Mesothelial cell of epicardium (in vitro differentiated cells): ENCODE results near the gene NSD1. TPM values are rescaled to one million over a fixed set of nuclear protein-coding genes. Genes with fewer than 3 reads are reported as not detected.

ENCODE experiments used
- DNase-seq, 2 experiments: peaks; one replicate each; pipeline ENCODE4 v3.0.0; 2021; ENCODE audit warnings: low spot score in 2 of 2; ENCODE audit not compliant: unreplicated experiment in 2 of 2
- H3K27ac Mint-ChIP-seq: 2 replicates; pipeline ENCODE4 v1.8.0; 2021; ENCODE audit warnings: mixed read lengths
- H3K27me3 Mint-ChIP-seq: 2 replicates; pipeline ENCODE4 v1.8.0; 2021; ENCODE audit warnings: low read depth, mixed read lengths
- H3K36me3 Mint-ChIP-seq: 2 replicates; pipeline ENCODE4 v1.8.0; 2021; ENCODE audit warnings: mixed read lengths
- H3K4me1 Mint-ChIP-seq: 2 replicates; pipeline ENCODE4 v1.8.0; 2021; ENCODE audit warnings: mixed read lengths
- H3K4me3 Mint-ChIP-seq: 2 replicates; pipeline ENCODE4 v1.8.0; 2021; ENCODE audit warnings: mild to moderate bottlenecking, moderate library complexity, mixed read lengths
- H3K9me3 Mint-ChIP-seq: 2 replicates; pipeline ENCODE4 v1.8.0; 2021; ENCODE audit warnings: mixed read lengths
- CTCF ChIP-seq: fragments of 200-600 bp; sonication (generic); IDR thresholded peaks from one replicate; pipeline ENCODE4 v1.5.0; 2021; ENCODE audit warnings: antibody characterized with exemption; ENCODE audit not compliant: unreplicated experiment
- total RNA-seq: library from RNA; stranded (reverse); gene quantifications from 3 replicates; pipeline ENCODE4 v1.2.1, GENCODE V29; 2021

NSD1 gene
- total RNA-seq, 1 donor from 2014 or later: 164 TPM

GRCh38 chr5:177293819-177294581, 160.4 kb downstream of the NSD1 start:
- H3K27me3 Mint-ChIP-seq: no peaks in the 10 kb centered on the region
- no peak for DNase-seq
- H3K9me3 Mint-ChIP-seq: no peaks in the 10 kb centered on the region
- no peak overlapping the region for H3K27ac Mint-ChIP-seq
- H3K4me3 Mint-ChIP-seq: no peak overlapping the region
- no peak for TF ChIP-seq CTCF
- H3K4me1 Mint-ChIP-seq: peaks cover 2% of the 10 kb centered on the region
- peaks cover 36% of the 10 kb centered on the region for H3K36me3 Mint-ChIP-seq

GRCh38 chr5:177294632-177295031, 161.1 kb downstream of the NSD1 start:
- Mint-ChIP-seq H3K27me3 (no peaks in the 10 kb centered on the region), H3K4me1 (peaks cover 5% of the 10 kb centered on the region), H3K4me3 (no peak overlapping the region), H3K27ac (no peak overlapping the region), H3K36me3 (peaks cover 31% of the 10 kb centered on the region), H3K9me3 (no peaks in the 10 kb centered on the region)
- DNase-seq: no peak
- TF ChIP-seq CTCF: no peak

- Mint-ChIP-seq H3K4me1 (peaks cover 15% of the 10 kb centered on the region), H3K27me3 (no peaks in the 10 kb centered on the region), H3K36me3 (peaks cover 26% of the 10 kb centered on the region), H3K4me3 (no peak overlapping the region), H3K9me3 (no peaks in the 10 kb centered on the region), H3K27ac (peak overlapping the region; percentile 39)
- no peak for TF ChIP-seq CTCF
- no peak for DNase-seq
Observed at GRCh38 chr5:177295924-177296323, 162.4 kb downstream of the NSD1 start.

GRCh38 chr5:177296581-177296980, 163.0 kb downstream of the NSD1 start:
- peaks cover 20% of the 10 kb centered on the region for H3K4me1 Mint-ChIP-seq
- DNase-seq: no peak

GRCh38 chr5:177297922-177298321, 164.3 kb downstream of the NSD1 start:
- Mint-ChIP-seq H3K9me3 (no peaks in the 10 kb centered on the region), H3K27ac (peak overlapping the region; percentile 21), H3K27me3 (no peaks in the 10 kb centered on the region), H3K36me3 (peaks cover 10% of the 10 kb centered on the region), H3K4me3 (no peak overlapping the region), H3K4me1 (peaks cover 31% of the 10 kb centered on the region)
- no peak for TF ChIP-seq CTCF
- DNase-seq: no peak

More at GRCh38 chr5:177296581-177296980, 163.0 kb downstream of the NSD1 start:
- Mint-ChIP-seq H3K9me3 (no peaks in the 10 kb centered on the region), H3K27me3 (no peaks in the 10 kb centered on the region), H3K36me3 (peaks cover 24% of the 10 kb centered on the region), H3K27ac (peak overlapping the region; percentile 17), H3K4me3 (no peak overlapping the region)
- TF ChIP-seq CTCF: no peak
